ENCODE data around the gene FGFR3. TPM values are rescaled to one million over a fixed set of nuclear protein-coding genes. Genes with fewer than 3 reads are reported as not detected.

The FGFR3 gene
- total and polyA plus RNA-seq, 2 of the 4 experiments (the other 2 are of a cell fraction): 0.18 to 0.67 TPM

- in situ Hi-C loops (cut with MboI; ENCODE audit: low sequenced_read_pairs) (loop anchor here (5.0 kb wide), 1 partner anchor 68 kb away; no protein-coding TSS in a partner anchor), intact Hi-C loops (cut with micrococcal nuclease) (loop anchor here (1.0 to 5.0 kb wide), 2 partner anchors 62 to 102 kb away; no protein-coding TSS in a partner anchor)
- no TSS peak for BruUV-seq (replicated peaks)
These were observed 17.7 kb downstream of the FGFR3 start for GRCh38 chr4:1810765-1811164.

More at GRCh38 chr4:1810765-1811164, 17.7 kb downstream of the FGFR3 start:
- Histone ChIP-seq H3K23ac (ENCODE audit: low read depth, low read length) (no peak overlapping the region), H3K9ac (ENCODE audit: low read depth, low read length) (no peak overlapping the region), H3K4me1 (ENCODE audit: control insufficient read depth, insufficient read depth, low read length) (no peaks in the 10 kb centered on the region), H3K56ac (ENCODE audit: extremely low read depth, insufficient read depth, low read length) (no peak overlapping the region), H4K20me1 (ENCODE audit: insufficient read depth, low read length) (peaks cover 16% of the 10 kb centered on the region), H4K91ac (ENCODE audit: insufficient read depth, low read depth, low read length) (no peak overlapping the region), H3K27ac (ENCODE audit: insufficient read depth, low read length) (no peak overlapping the region), H2AFZ (replicated peaks; ENCODE audit: low read length, poor library complexity) (no peak overlapping the region), H3K9me1 (ENCODE audit: insufficient read depth, low read length) (no peaks in the 10 kb centered on the region), H3K9me3 (ENCODE audit: control insufficient read depth, insufficient read depth, low read length) (no peaks in the 10 kb centered on the region), H3K79me1 (ENCODE audit: low read depth in 1 of 2, low read length in 2 of 2) (no peaks in the 10 kb centered on the region), H4K8ac (ENCODE audit: low read depth in 2 of 2, low read length in 2 of 2) (no peak overlapping the region), H2BK15ac (ENCODE audit: low read depth, low read length) (no peak overlapping the region), H4K5ac (ENCODE audit: low read depth, low read length) (no peak overlapping the region), H2BK20ac (ENCODE audit: low read depth, low read length) (no peak overlapping the region), H2AK5ac (ENCODE audit: low read depth, low read length) (no peak overlapping the region), H2BK120ac (ENCODE audit: low read depth, low read length) (no peak overlapping the region), H3K27me3 (ENCODE audit: control insufficient read depth, insufficient read depth, low read length) (no peaks in the 10 kb centered on the region), H2AK9ac (replicated peaks; ENCODE audit: low read depth, low read length, poor library complexity) (no peak overlapping the region), H3K4me2 (ENCODE audit: low read depth, low read length) (no peak overlapping the region), H3K4ac (ENCODE audit: low read depth, low read length) (no peak overlapping the region), H3K14ac (replicated peaks; ENCODE audit: low read depth, low read length) (no peak overlapping the region), H3K18ac (ENCODE audit: low read depth, low read length) (no peak overlapping the region), H3K36me3 (ENCODE audit: control insufficient read depth, insufficient read depth, low read length) (peaks cover 24% of the 10 kb centered on the region), H2BK5ac (ENCODE audit: low read depth, low read length, poor library complexity, severe bottlenecking) (no peak overlapping the region), H3K4me3 (ENCODE audit: insufficient read depth, low read depth, low read length) (no peak overlapping the region)
- DNase-seq (no peak), ATAC-seq (ENCODE audit: low read depth) (no peak)
- ChIA-PET CTCF (interaction anchor here (0.5 to 1.5 kb wide), 7 partner anchors 19 to 102 kb away, joined by 3 to 4 read pairs (median 3); no protein-coding TSS in a partner anchor), POLR2A (ENCODE audit: unreplicated experiment) (no interaction called here)
- 89% methylated on average over 10 of the region's 10 CpGs; no CpG with 5 or more reads in 1 of the 2 experiments for WGBS, 2 experiments (ENCODE audit: extremely low coverage in 2 of 2, insufficient read length in 1 of 2)
- dilution Hi-C loops (cut with HindIII; ENCODE audit: low sequenced_read_pairs, unreplicated experiment): no loop called here
- TF ChIP-seq CHD1 (IDR thresholded peaks at IDR 0.05; ENCODE audit: low read depth, low read length): no peak
- no peak for TF ChIP-seq CEBPB (IDR thresholded peaks at IDR 0.05; ENCODE audit: low read depth, low read length)
- TF ChIP-seq CTCF (conservative IDR thresholded peaks at IDR 0.05; ENCODE audit: low read depth, low read length): no peak
- TF ChIP-seq NFE2L2 (IDR thresholded peaks at IDR 0.05; ENCODE audit: low read depth, low read length): no peak
- TF ChIP-seq ELK1 (IDR thresholded peaks at IDR 0.05; ENCODE audit: borderline replicate concordance, low read depth, low read length): no peak
- no peak for TF ChIP-seq MXI1 (IDR thresholded peaks at IDR 0.05; ENCODE audit: borderline replicate concordance, low read depth, low read length)
- no peak for TF ChIP-seq FOS (IDR thresholded peaks at IDR 0.05; ENCODE audit: low read depth, low read length)
- no peak for TF ChIP-seq MAZ (IDR thresholded peaks at IDR 0.05; ENCODE audit: borderline replicate concordance, low read depth, low read length)
- TF ChIP-seq BHLHE40 (IDR thresholded peaks at IDR 0.05; ENCODE audit: low read depth, low read length): no peak
- no peak for TF ChIP-seq MAFK (IDR thresholded peaks at IDR 0.05; ENCODE audit: low read depth, low read length)
